ENCODE measurements around the gene STK17B.
"Not testable (repeated sequence)": the region's sequence is repeated elsewhere in the genome, so short reads cannot be mapped to it uniquely, and the experiment has no call there.

DNA sequence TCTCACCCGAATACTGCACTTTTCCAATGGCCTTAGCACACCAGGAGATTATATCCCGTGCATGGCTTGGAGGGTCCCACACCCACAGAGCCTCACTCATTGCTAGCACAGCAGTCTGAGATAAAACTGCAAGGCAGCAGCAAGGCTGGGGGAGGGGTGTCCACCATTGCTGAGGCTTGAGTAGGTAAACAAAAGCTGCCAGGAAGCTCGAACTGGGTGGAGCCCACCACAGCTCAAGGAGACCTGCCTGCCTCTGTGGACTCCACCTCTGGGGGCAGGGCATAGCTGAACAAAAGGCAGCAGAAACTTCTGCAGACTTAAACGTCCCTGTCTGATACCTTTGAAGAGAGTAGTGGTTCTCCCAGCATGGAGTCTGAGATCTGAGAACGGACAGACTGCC is 81.9 kb downstream of the STK17B start:
- not testable (repeated sequence) for TF ChIP-seq CTCF (IDR thresholded peaks at IDR 0.05; ENCODE audit: insufficient read depth, low read depth, low read length); EZH2 (IDR thresholded peaks at IDR 0.05; ENCODE audit: insufficient read depth, low read length)
